A172 (cell line): ENCODE measurements around the gene RPP40. TPM values are rescaled to one million over a fixed set of nuclear protein-coding genes. Genes with fewer than 3 reads are reported as not detected.
A peak's percentile ranks its signal among the peaks of the same experiment; 100 is the strongest.
"Not testable (repeated sequence)": the region's sequence is repeated elsewhere in the genome, so short reads cannot be mapped to it uniquely, and the experiment has no call there.

Experiments used
- DNase-seq: peaks from one replicate; pipeline ENCODE4 v3.0.0-alpha.2; 2015; ENCODE audit warnings: low spot score
- total RNA-seq: library from RNA; depleted of rRNA; stranded (reverse); fragments of >200 nt; shearing (Covaris generic); gene quantifications from 2 replicates; pipeline ENCODE4 v1.2.3, GENCODE V29; 2014; rRNA removed

The RPP40 gene, protein sequence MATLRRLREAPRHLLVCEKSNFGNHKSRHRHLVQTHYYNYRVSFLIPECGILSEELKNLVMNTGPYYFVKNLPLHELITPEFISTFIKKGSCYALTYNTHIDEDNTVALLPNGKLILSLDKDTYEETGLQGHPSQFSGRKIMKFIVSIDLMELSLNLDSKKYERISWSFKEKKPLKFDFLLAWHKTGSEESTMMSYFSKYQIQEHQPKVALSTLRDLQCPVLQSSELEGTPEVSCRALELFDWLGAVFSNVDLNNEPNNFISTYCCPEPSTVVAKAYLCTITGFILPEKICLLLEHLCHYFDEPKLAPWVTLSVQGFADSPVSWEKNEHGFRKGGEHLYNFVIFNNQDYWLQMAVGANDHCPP
- 82.9 and 93.0 TPM in 2 replicates for total RNA-seq

DNA sequence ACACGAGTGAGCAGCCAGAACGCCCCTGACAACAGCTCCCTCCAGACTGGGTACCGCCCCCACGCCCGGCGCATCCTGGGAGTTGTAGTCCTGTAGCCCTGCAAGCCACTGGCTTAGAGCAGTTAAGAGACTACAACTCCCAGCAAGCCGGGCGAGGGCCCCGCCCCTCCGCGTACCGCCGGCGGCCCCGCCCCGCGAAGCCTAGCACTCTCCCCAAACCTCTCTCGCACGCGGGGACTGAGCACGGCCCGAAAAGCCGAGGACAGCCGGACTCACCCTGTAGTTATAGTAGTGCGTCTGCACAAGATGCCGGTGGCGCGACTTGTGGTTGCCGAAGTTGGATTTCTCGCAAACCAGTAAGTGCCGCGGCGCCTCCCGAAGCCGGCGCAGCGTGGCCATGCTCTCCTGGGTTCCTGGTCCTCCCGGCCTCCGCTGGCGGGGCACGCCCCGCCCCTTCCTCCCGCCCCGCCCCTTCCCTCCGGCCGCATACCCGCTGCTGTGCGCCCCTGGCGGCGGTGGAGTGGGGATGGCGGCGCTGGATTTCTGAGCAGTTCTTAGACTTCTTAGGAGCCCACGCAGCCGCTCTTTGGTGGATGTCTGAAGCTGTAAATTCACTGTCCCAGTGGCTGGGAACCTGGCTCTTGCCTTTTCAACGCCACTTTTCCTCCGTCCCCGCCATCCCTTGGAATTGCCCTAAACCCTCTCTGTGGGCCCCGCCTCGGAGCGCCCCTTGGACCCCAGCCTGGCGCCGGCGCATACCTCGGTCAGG, at the start of gene RPP40:
TSS of gene RPP40 (minus strand) at position 434 of the 769 bp plus-strand sequence. CDS start at position 399, 35 bp downstream.
- peak; percentile 98 for DNase-seq

- DNase-seq = no peak
These were observed 49.2 kb upstream of the RPP40 start for GRCh38 chr6:5053038-5053437.

DNA sequence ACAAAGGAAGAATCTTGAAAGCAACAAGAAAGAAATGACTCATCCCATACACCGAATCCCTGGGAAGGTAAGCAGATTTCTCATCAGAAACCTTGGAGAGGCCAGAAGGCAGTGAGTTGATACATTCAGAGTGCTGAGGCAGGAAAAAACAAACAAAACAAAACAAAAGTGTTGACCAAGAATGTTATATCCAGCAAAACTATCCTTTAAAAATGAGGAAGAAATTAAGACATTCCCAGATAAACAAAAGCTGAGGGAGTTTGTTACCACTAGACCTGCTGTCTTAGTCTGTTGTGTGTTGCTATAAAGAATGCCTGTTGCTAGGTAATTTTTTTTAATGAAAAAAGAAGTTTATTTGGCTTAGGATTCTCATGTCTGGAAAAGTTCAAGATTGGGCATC, 47.6 kb upstream of the RPP40 start:
- DNase-seq = no peak

DNA sequence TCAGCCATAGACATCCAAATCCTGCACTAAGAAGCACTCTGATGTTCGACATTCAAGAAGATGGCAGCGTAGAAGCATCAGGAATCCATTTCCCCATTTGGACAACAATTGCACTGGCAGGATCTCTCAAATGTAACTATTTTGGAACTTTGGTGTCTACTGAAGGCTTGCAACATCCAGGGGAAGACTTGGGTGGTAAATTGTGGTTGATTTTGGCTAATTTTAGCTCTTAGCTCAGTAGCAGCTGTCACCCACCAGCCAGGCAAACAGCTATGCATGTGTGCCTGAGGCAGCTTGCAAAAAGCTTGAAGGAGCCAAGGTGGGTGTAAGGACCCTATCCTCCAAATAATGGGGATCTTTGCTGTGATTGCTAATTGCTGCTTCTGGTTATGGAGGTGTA, 46.2 kb upstream of the RPP40 start:
- no peak for DNase-seq

GRCh38 chr6:5046430-5046829, 42.6 kb upstream of the RPP40 start:
- no peak for DNase-seq

GRCh38 chr6:5045416-5045815, 41.6 kb upstream of the RPP40 start:
- DNase-seq = no peak

DNA sequence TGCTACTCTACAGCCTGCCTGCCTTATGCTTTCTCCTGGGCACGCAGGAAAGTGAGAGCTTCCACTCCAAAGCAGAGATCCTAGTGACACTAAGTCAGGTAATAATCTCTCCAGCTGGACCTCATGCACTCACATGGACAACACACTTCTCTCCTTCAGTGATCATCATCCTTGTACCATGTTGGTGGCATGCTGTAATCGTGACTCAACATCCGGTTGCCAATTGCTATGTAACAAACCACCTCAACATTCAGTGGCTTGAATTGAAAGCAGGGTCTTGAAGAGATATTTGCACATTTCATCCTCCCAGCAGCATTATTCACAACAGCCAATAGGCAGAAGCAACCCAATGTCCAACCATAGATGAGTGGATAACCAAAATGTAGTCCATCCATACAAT, 41.0 kb upstream of the RPP40 start:
- no peak for DNase-seq

GRCh38 chr6:5042436-5042835, 38.6 kb upstream of the RPP40 start:
- DNase-seq = no peak

- no peak for DNase-seq
These were observed 38.1 kb upstream of the RPP40 start for GRCh38 chr6:5041955-5042354.

DNA sequence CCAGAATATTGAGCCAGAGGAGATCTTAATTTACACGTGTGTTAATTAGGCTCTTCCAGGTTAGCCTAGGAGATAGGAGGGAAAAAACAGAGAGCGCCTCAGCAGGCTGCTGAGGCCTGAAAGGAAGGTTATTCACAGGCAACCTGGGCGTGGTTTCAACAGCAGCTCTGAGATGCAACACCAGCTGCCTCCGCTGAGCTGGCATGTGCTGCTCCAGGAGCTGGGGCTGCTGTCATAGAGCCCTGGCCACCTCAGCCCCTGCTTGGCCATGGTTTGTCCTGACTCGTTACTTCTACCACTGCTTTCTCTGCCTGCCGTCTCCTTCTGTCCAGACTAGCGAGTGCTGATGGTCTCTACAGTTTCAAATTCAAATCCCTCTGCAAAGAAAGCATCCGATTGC, 32.4 kb upstream of the RPP40 start:
- peak; percentile 59 for DNase-seq

DNA sequence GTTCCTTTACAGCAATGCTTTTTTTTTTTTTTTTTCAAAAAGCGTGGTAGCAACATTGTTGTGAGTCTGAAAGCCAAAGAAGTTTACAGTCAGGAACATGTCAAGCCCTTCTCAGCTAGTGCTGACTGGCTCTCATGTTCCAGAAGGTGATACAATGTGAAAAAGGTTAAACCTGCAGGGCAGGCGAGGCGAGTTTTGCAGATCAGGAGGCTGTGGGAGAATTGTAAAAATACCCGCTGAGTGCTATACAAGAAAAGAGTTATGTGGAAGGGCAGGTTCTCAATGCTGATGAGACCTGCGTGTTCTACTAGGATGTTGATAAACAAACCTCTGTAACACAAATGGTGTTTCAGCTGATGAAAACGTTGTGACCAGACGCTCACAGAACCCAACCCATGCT, 30.9 kb upstream of the RPP40 start:
- no peak for DNase-seq

- DNase-seq = no peak
These were observed 30.5 kb upstream of the RPP40 start for GRCh38 chr6:5034328-5034727.

GRCh38 chr6:5033214-5033904, 29.5 kb upstream of the RPP40 start:
- DNase-seq = not testable (repeated sequence)

DNA sequence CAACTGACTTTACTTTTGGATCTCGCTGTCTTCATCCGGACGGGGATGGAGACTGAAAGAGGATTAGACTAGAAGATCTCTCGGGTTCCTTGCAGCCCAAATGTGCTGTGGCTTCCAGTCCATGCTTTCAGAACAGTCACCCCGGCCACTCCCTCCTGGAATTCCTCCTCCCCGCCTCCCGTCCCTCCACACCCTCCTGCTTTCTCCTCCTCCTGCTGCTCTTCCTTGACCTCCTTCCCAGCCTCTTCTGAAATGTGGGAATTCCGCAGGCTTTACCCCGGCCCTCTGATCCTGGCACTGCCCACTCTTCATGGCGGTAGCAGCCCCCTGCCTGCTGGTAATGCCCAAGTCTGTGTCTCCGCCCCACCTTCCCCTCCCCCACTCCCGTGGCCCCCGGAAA, 28.9 kb upstream of the RPP40 start:
- peak; percentile 71 for DNase-seq

GRCh38 chr6:5031150-5031549, 27.3 kb upstream of the RPP40 start:
- no peak for DNase-seq

DNA sequence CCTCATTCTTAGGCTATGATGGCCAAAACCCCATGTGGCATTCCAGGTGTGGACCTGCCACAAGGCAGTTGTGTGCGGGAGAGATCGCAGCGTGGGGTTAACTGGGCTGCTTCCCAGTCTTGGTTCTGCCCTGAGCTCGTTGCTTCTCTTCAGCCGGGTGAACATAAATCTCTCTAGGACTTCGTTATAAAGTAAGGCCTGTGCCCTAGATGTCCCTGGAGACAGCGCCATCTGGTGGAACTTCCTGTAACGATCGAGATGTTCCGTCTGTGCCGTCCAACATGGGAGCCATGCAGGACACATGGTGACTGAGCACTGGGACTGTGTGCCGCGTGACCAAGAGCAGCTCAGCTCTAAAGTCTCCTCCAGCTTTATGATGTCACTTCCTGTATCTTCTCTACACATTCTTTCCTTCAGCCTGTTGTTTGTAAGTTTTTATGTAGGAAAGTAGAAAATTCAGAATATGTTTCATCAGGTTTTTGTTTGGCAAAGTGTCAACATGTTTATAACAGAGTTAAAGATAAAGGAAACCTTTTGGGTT, 26.8 kb upstream of the RPP40 start:
- peak; percentile 94 for DNase-seq

DNA sequence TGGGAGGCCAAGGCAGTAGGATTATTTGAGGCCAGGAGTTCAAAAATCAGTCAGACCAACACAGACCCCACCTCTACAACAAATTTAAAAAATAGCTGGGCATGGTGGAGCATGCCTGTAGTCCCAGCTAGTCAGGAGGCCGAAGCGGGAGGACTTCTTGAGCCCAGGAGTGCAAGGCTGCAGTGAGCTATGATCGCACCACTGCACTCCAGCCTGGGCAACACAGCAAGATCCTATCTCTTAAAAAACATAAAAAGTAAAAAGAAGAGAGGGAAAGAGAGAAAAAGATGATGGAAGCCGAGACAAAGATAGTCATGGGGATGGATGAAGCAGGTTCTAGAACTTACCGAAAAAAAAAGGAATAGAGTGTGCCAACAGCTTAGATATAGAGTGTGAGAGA, 25.8 kb upstream of the RPP40 start:
- no peak for DNase-seq

DNA sequence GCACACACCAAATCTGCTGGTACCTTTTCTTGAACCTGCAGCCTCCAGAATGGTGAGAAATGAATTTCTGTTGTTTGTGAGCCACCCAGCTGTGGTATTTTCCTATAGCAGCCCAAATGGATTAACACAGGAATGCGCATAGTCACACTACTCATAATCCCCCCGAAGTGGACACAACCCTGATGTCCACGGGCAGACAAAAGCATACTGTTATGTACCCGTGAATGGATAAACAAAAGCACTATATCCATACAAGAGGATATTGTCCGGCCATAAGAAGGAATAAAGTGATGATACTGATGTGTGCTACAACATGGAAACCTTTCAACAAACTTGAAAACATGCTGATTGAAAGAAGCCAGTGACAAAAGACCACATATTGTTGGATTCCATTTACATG, 25.1 kb upstream of the RPP40 start:
- no peak for DNase-seq

GRCh38 chr6:5028301-5028700, 24.5 kb upstream of the RPP40 start:
- DNase-seq = no peak

GRCh38 chr6:5025911-5026819, 22.3 kb upstream of the RPP40 start:
- no peak for DNase-seq

DNA sequence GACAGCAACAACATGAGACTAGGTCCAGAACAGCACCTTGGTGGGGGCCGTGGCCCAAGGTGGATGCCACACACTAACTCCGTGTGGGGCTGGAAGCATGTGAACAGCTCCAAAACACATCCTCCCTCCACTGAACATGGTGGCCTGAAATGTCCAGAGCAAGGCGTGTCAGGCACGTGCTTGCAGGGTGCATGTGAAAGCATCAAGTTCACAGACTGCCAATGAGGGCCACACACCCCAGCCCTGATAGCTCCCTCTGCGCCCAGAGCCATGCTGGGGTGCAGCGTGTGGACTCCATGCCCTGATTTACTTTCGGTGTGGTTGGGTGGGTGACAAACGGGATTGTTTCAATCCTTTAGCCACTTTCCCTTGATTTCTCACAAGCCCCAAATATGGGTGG, 20.1 kb upstream of the RPP40 start:
- DNase-seq = no peak
